Measurements from ENCODE around the gene SLC22A14.

Gene SLC22A14

DNA sequence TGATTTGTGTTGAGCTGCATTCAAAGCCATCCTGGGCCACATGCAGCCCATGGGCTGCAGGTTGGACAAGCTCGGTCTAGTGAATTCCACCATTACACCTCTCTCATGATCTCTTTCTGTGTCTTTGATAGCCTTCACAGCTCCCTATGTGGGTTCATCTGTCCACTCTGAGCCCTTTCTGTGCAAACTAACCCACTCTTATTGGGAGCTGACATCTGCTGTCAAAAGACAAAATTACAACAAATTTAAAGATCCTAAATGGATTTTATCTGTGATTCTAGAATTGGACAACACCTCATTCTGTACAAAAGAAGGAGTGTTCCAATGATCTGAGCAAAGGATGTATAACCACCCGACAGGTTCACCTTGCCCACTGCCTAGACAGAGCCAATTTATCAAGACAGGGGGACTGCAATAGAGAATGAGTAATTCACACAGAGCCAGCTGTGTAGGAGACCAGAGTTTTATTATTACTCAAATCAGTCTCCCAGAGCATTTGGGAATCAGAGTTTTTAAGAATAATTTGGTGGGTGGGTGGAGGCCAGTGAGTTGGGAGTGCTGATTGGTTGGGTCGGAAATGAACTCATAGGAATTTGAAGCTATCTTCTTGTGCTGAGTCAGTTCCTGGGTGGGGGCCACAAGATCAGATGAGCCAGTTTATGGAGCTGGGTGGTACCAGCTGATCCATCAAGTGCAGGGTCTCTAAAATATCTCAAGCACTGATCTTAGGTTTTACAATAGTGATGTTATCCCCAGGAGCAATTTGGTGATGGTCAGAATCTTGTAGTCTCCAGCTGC, 61.9 kb downstream of the SLC22A14 start:
- DNase-seq (ENCODE audit: low read depth, low spot score), result no peak

DNA sequence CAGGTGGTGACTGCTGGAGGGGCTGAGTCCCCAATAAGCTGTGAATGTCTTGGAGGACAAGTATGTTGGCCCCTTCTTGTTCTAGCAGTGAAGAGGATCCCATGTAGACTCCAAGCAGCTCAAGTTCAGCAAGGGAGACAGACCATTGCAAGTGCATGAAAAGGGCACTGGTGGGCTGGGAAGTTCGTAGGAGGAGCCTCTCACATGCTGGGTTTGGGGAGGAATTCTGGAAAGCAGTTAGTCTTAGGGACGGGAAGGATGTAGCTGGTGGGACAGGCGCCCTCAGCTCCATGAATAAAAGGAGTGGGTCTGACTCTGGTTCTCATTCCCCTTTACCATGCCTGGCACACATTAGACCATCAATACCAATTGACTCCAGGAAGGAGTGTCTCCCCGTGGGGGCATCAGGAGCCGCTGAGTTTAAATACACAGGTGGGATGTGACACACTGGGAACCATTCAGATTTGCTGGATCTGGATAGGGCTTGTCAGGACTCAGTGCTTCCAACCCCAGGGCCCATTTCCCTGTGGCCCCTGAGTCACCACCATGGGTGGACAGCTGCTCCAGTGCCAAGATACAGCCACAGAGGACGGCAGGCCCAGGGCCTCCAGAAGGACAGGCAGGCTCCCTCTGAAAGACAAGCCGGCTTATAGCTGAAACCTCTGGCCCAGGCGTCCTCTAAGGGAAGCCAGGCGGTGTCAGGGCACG, 63.9 kb downstream of the SLC22A14 start:
- DNase-seq (ENCODE audit: low read depth, low spot score), result no peak

DNA sequence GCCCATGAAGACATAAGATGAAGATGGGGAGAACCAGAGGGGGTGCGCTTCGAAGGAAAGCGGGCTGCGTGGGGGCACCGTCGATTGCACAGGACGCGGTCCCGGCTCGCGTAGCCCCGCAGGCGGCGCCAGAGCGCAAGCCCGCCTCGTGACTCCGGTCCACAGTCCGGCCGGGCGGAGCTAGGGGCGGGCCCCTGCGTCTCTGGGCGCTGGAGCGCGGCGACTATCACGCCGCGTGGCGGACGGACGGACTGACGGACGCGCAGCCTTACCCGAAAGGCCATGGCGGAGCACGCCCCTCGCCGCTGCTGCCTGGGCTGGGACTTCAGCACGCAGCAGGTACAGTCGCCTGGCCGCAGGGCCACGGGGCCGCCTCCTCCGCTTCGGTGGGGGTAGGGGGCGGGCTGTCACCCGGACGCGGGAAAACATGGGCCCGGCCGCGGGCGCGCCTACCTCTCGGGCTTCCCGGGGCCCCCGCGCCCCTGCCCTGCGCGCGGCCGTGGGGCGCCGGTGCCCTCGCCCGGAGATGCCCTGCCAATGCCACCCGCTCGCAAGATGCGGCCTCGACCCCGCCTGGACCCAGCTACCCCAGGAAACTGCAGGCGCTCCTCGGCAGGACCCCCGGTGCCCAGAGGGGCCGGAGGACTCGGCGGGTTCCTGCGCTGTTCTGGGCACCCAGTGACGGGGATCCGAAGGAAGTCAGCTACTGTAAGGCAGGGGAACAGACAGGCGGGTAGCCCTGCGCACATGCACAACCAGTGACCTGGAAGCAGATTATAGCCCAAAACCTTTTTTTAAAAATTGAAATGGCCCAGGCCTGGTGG, 64.7 kb downstream of the SLC22A14 start, which contains the start of gene XYLB:
Gene XYLB, plus strand, starts transcription at position 199 of the 824 bp plus-strand sequence. Its CDS starts 84 bp downstream, at position 283.
- DNase-seq (ENCODE audit: low read depth, low spot score), result peak; percentile 18

DNA sequence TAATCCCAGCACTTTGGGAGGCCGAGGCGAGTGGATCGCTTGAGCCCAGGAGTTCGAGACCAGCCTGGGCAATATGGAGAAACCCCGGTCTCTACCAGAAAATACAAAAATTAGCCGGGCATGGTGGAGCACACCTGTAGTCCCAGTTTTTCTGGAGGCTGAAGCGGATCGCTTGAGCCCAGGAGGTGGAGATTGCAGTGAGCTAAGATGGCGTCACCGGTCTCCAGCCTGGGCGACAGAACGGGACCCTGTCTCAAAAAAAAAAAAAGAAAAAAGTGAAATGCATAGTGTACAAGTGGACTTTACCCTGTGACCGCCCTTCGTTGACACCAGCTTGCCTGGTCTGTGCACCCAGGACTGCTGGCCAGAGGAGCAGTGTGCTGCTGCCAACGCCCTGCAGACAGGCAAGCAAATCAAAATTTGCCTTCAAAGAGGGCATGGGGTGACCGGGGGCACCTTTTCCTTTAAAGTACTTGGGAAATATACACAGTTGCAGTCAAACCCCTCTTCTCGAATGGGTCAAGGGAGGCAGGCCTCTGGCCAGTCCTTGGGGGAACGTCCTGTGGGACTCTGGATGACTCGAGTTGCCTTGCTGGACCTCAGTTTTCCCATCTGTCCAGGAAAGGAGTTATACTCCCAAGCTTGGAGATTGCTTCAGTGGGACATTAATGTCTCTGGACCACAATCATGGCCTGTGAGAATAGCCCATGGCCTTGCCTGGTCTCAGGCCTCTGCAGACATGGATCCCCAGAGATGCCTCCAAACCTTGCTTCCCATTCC, 65.5 kb downstream of the SLC22A14 start:
- no peak for DNase-seq (ENCODE audit: low read depth, low spot score)

DNA sequence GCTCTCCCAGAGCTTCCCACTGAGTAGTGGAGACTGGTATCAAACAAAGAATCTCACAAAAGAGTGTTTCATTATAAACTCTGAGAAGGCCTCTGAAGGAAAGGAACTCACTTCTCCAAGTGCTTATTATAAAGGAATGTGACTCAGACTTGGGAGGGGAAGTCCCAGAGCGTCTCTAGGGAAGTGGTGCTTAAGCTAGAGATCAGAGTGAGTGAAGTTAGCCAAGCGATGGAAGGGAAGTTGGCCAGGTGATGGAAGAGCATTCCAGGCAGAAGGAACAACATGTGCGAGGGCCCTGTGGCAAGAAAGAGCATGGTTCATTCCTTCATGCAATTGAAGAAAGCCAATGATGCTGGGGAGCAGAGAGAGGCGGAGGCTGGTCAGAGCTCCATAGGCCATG, 66.8 kb downstream of the SLC22A14 start:
- no peak for DNase-seq (ENCODE audit: low read depth, low spot score)

DNA sequence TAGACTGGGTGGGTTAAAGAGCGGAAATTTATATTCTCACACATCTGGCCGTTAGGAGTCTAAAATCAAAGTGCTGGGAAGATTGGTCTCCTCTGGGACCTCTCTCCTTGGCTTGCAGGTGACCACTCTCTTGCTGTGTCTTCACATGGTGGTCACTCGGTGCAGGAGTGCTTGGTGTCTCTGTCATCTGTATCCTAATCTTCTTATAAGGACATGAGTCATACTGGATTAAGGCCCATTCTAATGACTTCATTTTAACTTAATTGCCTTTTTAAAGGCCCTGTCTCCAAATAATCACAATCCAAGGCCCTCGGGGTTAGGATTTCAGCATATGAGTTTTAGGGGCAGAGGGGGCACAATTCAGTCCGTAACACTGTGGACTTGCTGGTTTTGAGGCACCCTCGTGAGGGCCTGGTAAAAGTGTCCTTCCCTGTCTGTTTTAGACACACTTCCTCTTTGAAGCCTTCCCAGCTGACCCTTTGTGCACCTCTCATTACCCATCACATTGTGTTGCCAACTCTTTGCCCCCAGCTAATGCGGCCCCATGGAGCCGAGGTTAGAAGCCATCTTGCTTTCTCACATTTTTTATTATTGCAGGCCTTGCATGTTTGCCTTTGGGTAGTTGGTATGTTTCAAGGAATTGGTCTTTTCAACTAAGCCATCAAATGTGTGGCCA, 67.7 kb downstream of the SLC22A14 start:
- DNase-seq (ENCODE audit: low read depth, low spot score), result no peak

DNA sequence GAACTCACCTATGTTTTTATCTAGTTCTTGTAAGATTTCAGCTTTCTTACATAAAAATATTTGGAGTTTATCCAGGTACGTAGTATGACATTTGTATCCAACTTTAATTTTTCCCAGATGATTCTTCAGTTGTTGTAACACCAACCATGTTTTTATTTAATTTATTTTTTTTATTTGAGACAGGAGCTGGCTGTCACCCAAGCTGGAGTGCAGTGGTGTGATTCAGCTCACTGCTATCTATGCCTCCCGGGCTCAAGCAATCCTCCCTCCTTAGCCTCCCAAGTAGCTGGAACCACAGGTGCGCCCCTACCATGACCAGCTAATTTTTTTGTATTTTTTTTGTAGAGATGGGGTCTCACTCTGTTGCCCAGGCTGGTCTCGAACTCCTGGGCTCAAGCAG, 71.1 kb downstream of the SLC22A14 start:
- no peak for DNase-seq (ENCODE audit: low read depth, low spot score)

DNA sequence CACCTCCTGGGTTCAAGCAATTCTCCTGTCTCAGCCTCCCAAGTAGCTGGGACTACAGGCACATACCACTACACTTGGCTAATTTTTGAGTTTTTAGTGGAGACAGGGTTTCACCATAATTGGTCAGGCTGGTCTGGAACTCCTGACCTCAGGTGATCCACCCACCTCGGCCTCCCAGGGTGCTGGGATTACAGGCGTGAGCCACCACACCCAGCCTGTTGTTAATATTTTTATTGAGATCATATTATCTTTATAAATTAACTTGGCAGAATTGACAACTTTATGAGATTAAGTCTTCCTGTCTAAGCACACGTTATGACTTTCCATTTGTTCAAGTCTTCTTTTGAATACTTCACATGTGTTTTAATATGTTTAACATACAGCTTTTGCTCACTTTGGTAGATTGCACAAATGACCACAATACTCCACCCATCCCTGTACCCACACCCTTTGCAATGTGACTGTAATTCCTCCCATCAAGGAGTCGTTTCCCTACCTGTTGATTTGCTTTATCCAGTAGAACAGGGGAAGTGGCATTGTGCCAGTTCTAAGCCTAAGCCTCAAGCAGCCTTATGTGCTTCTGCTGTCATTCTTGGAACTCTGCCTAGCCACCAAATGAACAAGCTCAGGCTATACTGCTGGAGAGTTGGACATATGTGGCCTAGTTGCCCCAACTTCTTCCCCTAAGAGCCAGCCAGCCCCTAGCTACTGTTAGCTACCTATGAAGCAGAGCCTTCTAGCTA, 72.7 kb downstream of the SLC22A14 start:
- DNase-seq (ENCODE audit: low read depth, low spot score), result peak; percentile 10

DNA sequence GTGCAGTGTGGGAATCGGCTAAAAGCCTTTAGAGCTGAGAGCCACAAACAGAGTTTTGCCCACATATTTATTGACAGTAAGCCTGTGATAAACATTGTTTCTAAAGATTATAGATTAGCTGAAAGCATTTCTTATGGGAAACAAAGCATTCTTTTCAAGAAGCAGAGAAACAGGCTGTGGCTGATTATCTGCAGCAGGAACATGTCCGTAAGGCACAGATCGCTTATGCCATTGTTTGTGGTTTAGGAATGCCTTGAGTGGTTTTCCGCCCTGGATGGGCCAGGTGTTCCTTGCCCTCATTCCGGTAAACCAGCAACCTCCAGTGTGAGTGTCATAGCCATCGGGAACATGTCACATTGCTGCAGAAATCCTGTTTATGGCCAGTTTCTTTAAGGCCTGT, 76.9 kb downstream of the SLC22A14 start:
- DNase-seq (ENCODE audit: low read depth, low spot score), result no peak

DNA sequence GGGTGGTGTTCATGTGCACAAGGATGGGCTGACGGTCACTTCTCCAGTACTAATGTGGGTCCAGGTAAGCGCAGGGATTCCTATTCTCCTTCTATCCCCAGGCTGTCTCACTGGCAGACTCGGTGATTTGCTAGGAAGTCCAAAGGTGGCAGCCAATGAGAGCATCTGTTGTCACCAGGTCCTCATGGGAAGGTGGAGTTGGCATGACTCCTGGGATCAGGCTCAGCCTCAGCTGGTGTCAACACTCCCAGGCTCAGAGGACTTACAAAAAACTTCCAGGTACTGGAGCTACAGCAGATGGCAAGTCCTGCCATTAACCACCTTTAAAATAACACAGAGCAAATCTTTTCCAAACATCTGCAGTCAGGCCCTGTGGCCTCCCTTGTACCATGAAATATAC, 78.3 kb downstream of the SLC22A14 start:
- DNase-seq (ENCODE audit: low read depth, low spot score), result no peak

DNA sequence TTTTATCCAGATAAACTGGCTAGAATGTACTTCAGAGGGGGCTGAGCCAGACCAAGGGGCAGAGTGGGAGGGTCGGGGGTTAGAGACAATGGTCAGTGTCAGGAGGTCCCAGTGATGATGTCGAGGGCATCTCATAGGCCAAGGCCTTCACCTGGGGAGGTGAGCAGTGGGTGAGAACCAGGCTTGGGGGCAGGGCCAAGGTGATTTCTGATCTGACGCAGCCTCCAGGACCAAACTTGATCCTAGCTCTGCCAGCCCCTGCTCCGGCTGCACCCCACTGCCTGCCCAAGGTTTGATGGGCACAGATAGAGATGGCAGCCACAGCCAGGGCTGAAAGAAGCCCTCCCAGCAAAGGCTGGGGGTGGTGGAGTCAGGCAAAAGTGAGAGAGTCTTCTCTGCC, 79.4 kb downstream of the SLC22A14 start:
- DNase-seq (ENCODE audit: low read depth, low spot score), result no peak

DNA sequence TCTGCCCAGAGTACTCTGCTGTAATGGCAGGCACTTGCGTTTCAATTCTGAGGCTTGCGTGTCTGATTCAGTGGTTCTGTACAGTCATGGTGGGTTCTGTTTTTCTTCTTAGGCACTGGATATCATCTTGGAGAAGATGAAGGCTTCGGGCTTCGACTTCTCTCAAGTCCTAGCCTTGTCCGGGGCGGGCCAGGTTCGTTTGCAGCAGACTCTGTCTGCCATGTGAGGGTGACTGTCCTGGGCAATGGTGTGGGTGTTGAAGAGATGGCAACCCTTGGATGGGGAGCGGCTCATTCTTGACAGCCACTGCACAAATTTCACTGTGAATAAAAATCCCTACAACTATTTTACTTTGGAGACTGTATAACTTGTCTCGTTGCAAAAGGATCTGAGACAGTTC, 80.7 kb downstream of the SLC22A14 start:
- DNase-seq (ENCODE audit: low read depth, low spot score), result no peak

DNA sequence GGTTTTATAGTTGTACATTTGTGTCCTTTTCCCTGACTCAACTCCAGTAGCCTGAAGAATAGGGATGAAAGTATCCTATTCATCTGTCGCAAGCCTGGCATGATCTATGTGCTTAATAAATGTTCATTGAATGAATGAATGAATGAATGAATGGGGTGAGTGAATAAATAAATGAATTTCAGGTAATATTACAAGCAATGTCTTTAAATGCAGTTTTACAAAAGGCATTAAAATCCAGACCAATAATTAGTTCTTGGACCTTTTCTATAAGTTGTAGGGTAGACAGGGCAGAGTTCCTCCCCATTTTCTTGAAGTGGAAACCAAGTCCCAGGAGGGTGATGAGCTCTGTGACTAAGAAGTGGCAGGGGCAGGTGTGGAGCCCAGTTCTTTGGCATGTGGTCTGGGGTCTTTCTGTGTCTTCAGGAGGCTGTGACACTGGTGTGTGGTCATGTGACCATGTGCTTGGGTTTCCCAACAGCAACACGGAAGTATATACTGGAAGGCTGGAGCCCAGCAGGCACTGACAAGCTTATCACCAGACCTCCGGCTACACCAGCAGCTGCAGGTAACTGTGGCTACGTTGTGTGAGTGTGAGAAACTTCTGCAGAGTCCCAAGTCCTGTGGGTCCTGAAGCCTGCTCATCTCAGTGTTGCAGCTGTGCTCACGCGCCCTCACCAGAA, 82.8 kb downstream of the SLC22A14 start:
- DNase-seq (ENCODE audit: low read depth, low spot score), result no peak

DNA sequence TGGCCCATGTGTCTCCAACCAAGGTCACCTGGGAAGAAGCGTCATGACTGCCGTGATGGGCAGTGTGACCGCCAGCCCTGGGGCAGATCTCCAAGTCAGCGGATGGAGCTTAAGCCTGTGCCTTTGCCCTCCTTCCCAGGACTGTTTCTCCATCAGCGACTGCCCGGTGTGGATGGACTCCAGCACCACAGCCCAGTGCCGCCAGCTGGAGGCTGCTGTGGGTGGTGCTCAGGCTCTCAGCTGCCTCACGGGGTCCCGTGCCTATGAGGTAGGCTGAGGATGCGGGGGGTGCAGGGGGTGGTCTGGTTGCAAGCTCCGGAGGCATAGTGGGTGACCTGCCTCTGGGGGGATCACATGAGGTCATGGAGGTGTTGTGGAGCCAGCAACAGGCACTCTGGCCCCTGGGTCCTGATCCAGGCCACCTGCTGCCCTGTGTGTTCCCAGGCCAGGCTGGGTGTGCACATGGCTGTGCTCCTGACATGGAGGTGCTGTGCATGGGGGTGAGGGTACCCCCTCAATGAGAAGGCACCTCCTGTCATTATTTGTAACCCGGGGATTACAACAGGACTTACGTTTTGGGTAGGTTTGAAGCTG, 83.5 kb downstream of the SLC22A14 start:
- DNase-seq (ENCODE audit: low read depth, low spot score), result no peak

DNA sequence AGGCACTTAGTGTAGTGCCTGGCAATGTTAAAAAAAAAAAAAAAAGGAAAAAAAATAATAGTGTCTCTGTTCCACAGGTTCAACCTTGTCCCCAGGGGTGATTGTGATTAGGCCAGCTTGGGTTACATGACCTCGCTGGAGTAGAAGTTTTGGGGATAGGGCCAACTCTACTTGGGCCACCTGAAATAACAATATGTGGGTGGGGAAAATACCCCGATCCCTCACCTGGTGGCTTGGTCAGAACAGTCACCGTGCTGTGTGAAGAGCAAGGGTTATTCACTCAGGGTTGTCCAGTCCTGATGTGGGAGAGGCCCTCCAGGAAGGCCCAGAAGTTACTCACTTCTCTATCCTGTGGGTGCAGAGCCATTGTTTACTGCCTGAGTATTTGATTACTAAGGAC, 84.0 kb downstream of the SLC22A14 start:
- DNase-seq (ENCODE audit: low read depth, low spot score), result no peak

DNA sequence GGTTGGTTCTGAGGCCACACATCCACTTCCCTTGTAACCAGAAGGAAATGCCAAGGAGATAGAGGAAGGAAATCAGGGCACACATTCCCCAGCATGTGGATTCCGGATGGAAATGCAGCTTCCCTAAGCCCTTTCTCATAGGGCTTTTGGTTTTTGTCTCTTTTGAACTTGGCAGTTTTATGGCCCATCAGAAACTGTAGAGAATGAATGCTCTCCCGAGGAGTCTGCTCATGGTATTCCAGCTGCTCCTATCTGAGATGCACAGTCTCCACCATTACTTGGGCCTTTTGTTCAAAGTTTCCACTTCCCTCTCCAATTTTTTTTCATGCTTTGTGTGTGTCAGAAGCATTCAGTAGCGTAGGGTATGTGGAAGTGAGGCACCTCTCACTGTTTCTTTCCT, 85.7 kb downstream of the SLC22A14 start:
- no peak for DNase-seq (ENCODE audit: low read depth, low spot score)
